Neural cell (in vitro differentiated cells): ENCODE measurements around the gene ESR2.

Experiments used
- CTCF ChIP-seq: fragments of 450-650 bp; IDR thresholded peaks from 2 replicates; pipeline ENCODE4 v1.5.1; 2014; ENCODE audit warnings: antibody characterized with exemption, mild to moderate bottlenecking, moderate library complexity; ENCODE audit not compliant: poor library complexity, severe bottlenecking
- EP300 ChIP-seq: fragments of 450-650 bp; conservative IDR thresholded peaks from 2 replicates; pipeline ENCODE4 v1.6.1; 2014; ENCODE audit warnings: antibody characterized with exemption, mild to moderate bottlenecking, moderate library complexity; ENCODE audit not compliant: poor library complexity, severe bottlenecking
- EZH2 ChIP-seq: fragments of 200-600, 300-800 bp; shearing (Covaris generic), sonication (generic); IDR thresholded peaks from 2 replicates; pipeline ENCODE4 v1.6.1; 2014; ENCODE audit warnings: antibody characterized with exemption, low read length, borderline replicate concordance, mild to moderate bottlenecking; ENCODE audit not compliant: insufficient read depth, poor library complexity, severe bottlenecking
- MXI1 ChIP-seq: fragments of 450-650 bp; conservative IDR thresholded peaks from 2 replicates; pipeline ENCODE4 v1.6.1; 2014; ENCODE audit warnings: antibody characterized with exemption, mild to moderate bottlenecking; ENCODE audit not compliant: poor library complexity, severe bottlenecking
- POLR2AphosphoS5 ChIP-seq: IDR thresholded peaks from 2 replicates; pipeline ENCODE4 v1.6.1; 2012
- TAF1 ChIP-seq: IDR thresholded peaks from 2 replicates; pipeline ENCODE4 v1.6.1; 2012; ENCODE audit warnings: low read depth

- TF ChIP-seq CTCF (no peak), POLR2AphosphoS5 (no peak), EZH2 (no peak), TAF1 (no peak), MXI1 (no peak), EP300 (no peak)
Measured at GRCh38 chr14:64324895-64325294, 30.7 kb upstream of the ESR2 start.
